NCI-H226 (cell line): ENCODE measurements around the gene BCL2.

ENCODE experiments used
- DNase-seq: peaks from one replicate; pipeline ENCODE4 v3.0.0-alpha.2; 2015

The BCL2 gene

DNA sequence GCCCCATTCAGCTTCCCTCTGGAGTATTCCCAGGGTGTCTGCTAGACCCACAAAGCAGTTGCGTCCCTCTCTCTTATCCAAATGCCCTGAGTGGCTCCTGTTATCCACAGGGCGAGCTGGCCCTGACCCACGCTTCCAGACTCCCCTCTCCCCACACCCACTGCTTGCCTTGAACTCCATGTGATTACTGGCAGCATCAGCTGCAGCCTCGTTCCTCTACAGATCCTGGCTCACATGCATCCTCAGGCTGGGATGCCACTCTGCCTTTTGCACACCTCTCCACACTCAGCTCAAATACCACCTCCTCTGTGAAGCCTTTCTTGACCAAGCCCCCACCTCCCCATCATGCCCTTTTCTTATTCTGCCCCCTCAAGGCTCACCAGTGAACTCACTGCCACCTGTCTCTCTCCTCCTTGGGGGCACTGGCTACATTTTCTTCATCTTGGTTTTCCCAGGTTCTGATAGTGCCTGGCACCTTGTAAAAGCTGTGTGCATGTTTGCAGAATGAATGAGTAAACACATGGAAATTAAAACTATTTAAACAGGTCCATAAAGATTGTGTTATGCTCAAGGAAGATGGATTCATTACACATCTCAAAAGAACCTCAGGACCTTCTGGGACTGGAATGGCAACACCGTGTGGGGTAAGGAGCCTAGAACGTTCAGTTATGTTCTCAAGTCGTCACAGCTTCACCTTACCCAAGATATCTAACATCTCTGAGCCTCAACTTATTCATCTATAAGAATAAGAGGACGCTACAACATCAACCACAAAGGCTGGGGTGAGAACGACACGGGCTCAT is 165.0 kb downstream of the BCL2 start:
- no peak for DNase-seq

DNA sequence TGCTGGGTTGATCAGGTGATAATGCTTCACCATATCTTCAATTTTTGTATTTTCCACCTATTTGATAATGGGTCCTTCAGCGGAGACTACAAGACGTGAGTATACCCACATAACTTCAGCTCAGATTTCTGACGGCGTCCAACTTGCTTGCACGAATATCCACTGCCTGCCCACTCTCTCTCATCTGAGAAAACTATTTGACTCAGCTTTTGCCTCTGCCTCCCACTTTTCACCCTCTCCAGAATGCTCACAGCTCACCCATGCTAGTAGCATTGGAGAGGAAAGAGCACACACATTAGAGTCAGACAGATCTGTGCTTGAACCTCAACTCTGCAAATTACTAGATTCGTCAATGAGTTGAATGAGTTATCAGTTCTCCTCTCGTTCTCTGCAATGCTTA is 166.8 kb downstream of the BCL2 start:
- no peak for DNase-seq

DNA sequence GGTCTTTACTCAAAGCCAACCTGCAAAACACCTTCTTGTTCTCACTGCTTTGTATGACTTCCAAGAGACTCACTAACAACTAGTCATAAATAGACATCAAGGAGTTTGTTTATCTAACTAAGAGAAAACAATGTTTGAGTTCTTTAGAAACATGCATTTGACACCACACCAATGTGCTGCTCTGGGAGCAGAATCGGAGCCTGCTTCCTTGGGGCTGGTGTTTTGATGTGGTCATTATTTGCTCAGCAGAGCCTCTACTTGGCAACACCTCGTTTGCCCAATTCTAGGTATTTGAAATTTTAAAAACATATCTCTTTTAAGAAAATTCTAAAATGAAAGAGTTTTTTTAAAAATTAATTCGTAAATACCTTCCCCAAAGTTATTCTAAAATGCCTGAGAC is 167.5 kb downstream of the BCL2 start:
- DNase-seq: no peak

DNA sequence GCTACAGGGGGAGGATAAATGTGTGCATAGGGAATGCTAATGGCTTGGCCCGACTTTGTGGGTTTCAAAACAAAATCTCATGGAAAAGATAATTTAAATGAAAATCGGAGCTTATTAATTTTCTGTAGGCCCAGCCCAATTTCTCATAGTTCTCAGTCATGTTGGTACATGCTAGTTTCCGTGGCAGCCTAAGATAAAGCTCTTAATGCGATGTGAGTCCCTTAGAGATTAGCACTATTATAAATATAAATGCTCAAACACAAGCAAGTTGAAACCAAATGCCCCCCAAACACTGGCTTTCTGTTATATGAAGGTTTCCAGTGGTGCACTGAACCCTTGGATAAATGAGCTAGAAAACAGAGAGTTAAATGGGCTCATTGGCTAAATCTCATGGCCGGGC is 168.0 kb downstream of the BCL2 start:
- no peak for DNase-seq

DNA sequence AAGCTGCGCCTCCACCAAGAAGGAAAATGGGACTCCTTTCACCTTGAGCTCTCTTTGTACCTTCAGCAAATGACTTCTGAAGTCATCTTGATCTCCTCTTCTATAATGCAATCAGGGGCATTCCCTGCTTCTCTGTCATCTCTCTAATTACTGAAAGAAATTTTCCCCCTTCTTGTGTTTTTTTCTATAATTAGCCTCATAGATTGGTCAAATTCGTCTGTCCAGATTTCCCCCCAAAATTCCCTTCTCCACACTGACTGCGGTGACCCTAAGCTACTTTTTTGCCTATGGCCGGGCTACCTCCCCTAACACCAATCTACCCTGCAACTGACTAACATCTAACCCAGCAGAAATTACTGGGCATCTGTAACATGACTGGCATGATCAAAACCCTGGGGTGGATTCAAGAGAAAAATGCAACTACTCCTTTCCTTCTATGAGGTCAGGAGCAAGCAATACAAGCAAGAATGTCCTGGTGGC is 168.6 kb downstream of the BCL2 start:
- no peak for DNase-seq

DNA sequence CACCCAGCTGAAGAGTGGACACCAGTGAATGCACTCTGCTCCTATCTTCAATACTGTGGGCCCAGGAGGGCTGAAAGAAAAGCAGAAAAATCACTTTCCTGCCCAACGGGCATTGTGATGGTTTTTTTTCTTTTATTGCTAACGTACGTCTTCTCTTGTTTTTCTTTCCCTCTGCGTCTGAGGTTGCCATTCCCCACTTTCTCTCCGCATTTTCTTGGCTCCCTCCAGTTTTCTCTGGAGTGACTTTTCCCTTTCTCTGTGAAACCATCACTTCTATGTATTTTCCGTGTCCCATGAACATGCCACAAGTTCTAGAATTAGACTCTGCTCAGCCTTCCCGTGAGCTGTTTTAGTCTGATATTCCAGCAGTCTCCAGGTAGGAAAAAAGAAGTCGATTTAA is 169.2 kb downstream of the BCL2 start:
- DNase-seq: no peak

DNA sequence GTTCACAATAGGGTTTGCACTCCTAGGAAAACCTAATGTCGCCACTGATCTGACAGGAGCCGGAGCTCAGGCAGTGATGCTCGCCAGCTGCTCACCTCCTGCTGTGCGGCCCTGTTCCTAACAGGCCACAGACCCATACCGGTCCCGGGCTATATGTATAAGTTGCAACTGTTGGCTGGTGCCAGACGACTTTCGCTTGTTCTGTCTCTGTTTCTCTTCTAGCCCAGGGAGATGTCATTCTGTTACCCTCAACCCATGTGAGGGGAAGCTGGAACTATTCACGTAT is 170.3 kb downstream of the BCL2 start:
- DNase-seq: no peak

DNA sequence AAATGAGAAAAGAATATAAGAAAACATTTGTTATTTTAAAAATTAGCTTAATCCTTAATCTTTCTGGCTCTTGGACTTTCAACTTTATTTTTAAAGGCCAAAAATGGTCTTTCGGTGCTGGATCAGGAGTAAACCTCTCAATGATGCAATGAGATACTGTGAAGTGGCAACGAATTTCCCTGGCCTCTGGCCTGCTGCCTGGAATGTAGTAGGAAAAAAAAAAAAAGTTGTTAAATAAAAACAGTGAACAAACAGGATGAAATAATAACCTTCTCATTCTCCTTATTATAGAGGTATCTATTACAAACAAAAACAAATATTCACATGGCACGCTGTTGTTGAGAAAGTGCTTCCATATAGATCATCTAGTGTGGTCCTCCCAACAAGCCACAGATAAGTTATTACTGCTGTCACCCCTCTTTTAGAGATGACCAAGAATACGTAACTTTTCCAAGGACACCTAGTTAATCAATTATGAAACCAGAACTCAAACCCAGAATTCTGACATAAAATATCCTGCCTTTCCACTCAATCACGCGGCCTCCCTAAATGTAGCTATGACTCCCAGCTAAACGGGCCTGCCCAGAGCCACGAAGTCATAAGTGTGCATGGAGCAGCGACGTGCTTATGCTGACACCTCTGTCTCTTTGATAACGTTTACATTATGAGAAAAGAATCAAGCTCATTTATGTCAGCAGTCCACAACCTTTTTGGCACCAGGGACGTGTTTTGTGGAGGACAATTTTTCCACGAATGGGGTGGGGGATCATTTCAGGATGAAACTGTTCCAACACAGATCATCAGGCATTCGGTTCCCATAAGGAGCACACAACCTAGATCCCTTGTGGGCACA is 170.9 kb downstream of the BCL2 start:
- no peak for DNase-seq

DNA sequence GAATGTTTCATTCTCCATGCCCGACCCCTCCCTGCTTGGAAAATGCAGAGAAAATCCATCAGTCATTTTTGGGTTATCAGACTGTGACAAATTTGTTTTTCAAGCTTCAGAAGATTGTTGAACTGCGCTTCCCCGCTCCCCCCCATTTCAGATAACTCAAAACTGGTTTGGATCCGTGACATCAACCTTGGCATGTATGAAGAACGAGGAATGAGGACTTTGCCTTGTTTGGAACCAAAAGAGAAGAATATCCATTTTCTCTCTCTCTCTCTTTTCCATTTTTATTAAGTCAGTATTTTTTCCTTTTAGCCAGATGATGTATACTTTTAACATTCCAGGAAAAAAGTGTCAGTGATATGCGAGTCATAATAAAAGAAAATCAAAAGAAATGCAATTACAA is 171.6 kb downstream of the BCL2 start:
- DNase-seq: no peak

DNA sequence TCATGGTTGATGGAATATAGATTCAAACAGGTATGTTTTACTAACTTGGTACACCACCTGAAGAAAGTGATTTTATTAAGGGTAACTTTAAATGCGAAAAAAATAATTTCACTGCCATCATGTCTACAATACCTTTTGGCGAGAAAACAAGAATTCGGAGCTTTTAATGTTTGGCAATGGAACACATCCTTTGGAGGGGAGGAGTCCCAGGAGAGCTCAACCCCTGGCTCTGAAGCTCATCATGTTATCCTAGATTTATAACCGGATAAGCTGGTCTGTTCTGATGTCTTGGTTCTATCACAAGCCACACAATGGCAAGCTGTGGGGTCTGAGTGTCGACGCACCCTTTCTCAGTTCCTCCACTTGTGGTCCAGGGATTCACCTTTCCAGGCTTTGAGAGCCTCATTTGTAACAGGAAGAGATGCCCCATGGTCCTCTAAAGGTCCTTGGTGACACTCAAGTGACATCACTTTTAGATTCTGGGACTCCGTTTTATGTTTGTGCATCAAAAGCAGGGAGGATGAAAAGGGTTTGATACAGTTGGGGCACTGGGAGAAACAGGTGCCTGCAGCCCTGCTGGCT is 172.7 kb downstream of the BCL2 start:
- DNase-seq: no peak

DNA sequence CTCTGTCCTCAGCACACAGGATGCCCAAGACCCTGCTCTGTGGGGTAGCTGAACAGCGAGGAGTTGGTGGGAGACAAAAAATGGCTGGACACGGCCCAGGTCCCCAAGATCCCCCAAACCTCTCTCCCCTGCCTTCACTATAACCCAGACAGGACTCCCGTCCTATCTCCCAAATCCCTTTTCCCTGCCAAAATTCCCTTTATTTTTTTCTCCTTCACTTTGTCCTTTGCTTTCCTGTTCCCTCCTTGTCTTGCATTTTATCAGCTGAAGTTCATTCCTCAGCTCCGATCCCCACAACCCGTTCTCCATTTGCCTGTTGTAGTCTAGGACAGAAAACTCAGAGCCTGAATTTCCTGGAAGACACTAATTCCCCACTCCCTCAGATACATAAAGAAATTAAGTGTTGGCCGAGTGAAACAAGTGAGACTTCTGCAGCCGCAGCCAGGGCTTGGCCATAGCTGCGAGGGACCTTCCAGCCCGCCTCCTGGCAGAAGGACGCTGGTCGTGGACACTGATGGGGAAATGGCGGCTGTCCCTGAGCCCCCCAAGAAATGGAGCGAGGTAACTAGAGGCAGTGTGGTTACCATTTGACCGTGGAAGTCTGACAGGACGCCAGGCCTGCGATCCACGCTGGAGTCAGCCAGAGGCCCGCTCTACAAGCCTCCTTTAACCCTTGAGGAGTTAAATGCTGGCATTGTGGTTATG is 173.6 kb downstream of the BCL2 start:
- DNase-seq: no peak

DNA sequence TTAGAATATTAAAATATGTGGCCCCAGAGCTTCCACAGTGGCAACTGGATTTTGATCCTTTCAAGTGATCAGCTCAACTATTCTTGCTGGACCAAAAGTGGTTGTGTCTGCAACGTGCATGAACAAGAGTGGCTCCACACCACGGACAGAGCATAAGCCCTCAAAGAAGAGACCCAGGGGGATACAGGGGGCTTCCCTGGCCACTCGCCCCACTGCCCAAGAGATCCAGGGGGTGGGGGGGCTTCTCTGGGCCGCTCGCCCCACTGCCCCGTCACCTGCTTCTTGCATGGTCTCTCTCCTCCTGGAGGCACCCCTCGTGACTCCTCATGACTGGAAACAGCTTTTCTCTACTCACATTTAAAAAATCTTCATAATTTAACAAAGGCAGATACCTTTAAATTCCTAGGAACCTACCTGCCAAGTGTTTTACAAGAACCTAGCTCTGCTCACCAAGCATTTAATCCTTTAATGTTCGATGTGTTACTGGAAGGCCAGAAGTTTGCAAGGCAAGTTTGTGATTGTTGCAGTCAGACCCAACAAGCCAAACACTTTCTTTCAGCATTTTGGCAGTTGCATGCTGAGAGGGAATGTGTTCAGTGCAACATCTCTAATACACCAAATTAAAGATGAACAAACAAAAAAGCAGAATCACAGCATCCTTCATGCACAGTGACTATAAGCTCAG is 174.3 kb downstream of the BCL2 start:
- no peak for DNase-seq

DNA sequence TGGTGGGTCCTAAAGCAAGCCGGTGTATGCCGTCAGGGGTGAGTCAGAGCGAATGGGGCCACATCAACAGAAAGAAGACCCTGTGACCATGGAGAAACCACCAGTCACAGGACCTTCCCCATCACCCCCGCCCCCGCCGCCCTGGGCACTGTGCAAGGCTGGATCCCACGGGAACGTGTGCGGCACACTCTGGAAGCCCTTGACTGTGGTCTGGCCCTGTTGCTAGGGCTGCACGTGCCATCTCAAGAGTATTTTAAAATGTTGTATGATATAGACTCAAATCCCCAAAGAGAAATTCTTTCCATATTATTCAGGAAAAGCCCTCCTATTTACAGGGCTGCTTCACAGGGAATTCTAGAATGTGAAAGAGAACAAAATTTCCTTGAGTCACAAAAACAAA is 174.8 kb downstream of the BCL2 start:
- no peak for DNase-seq

DNA sequence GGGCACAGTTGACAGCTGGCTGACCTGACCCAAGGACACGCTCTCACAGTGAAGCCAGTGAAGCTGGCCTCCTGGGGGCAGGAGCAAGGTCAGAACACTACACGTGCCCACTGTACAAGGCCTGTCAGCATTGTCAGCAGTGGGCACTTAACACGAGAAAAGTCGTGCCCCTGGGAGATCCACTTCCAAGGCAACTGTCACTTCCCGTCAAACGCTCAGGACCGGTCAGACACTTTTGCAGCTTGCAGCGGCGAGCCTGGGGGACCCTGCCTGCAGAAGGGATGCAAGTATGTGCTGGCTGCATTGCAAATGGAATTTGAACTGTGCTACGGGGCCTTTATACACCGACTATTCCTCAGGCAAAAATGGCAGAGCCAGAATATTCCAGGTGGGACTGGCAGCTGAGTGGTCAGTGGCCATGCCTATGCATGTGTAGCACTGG is 176.2 kb downstream of the BCL2 start:
- no peak for DNase-seq

DNA sequence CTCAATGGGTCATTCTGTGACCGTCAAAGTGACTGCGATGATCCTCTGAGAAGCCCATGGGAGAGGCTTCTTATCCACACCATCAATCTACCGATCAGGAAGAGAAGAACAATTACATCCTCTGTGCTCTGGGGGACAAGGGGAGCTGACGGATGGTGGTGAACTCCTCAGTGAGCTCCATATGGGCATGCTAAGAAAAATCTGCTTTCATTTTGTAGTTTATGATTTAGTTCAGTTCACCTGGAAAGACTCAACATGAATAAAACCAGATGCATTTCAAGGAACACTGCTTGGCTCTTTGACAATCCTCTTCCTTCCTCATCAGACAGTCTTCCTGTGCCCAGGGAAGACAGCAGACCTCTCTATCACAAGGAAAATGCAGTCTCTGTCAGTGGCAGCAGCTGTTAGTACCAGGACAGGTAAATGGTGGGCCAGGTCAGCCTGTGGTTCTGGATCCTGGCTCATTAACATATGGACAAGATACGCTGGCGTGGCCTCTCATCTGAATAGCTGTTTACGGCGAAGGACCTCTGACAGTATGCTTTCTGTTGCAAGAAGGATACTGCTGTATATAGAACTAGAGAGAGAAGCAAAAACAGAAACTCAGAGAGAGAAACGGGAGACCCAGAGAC is 176.9 kb downstream of the BCL2 start:
- DNase-seq: no peak

DNA sequence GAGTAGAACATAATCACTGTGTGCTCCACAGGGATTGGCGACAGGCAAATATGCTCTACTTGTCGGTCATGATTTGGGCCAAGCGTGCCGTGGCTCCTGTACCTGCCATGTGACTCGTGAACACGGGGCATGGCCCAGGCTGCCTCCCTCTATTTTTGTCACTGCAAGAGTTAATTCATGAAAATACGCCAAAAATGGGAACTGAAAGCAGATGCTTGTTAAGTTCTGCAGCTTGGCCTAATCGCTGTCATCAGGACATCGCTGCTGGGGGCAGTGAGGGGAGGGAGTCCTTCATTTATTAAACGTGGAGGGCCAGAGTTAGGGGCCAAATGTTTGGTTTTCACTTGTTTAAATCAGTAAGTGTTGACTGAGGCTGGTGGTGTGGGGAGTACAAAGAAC is 177.8 kb downstream of the BCL2 start:
- DNase-seq: no peak

DNA sequence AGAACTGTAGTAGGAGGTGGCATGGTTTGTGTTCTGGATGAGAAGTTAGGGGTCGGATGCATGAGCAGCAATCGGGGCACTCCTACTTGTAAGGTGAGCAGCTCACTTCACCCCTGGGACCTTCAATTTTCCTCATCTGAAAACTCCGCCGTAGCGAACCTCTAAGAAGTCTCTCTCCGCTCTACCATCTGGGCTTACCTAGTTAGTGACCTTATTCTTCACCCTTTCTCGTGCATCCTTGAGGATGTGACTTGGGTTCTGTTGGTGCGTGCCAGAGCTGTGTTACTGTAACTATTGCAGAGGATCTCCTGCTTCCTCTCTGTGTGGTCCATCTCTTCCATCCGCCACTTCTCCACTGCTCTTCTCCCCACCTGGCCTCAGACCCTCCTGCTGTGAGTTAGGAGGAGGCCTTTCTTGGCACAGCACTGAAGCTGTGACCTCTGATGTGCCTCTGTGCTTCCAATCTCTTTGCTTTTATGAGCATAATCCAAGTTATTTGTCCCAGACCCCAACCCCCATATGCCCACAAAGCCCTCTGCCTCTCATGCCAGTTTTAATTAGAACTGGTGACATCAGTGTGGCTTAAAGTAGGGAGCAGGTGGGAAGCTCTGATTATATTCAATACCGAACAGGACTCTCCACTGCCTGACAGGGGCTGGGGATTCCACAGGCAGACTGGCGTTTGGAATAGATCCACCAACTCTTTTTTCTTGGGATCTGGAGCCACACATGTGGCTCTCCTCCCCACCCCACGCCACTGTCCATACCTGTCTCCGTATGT is 178.4 kb downstream of the BCL2 start:
- DNase-seq: no peak

DNA sequence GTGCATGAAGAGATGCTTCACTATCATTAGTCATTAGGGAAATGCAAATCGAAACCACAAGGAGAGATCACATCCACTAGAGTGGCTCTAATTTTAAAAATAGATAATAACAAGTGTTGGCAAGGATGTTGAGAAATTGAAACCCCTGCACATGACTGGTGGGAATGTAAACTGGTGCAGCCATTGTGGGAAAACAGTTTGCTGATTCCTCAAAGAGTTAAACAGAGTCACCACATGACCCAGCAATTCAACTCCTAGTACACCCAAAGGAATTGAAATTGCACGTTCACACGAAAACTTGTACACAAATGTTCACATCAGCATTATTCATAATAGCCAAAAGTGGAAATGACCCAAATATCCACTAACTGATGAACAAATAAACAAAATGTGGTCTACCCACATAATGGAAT is 179.5 kb downstream of the BCL2 start:
- DNase-seq: no peak

DNA sequence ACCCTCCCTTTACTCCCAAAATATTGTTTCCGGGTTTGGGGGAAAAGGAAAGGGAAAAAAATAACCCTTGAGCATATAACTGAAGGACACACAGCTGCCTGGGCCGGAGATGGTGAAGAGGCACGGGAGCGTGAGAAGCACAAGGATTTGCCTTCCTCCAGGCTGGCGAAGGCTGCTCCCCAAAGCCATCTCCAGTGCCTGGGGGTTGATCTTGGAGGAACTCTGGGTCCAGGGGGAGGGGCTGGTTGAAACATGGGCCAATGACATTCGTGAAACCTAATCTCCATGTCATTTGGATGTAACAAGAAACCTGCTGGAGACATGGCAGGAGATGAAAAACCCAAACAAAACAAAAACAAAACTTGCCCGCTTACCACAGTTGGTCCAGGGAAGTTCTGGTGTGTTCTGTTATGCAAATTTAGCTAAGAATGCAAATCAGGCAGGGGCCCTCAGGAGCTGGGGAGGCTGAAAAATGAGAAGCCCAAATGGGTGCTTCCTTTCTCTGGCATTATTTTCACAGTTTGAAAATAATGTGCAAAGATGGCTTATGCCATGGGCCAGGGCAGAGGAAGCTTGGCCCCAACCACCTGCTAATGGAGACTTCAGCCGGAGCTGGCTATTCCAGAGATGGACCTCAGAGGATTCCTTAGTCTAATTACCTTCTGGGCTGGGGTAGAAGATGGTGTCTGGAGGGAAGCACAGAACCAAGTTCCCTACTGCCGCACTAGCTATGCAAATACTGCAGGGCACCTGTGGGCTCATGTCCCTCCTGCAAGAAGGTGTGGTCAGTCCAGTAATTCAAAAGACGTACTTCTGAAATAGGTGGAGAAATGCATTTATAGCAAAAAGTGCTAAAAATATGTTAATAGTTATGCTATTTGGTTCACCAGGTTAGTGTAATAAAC is 180.9 kb downstream of the BCL2 start:
- no peak for DNase-seq

DNA sequence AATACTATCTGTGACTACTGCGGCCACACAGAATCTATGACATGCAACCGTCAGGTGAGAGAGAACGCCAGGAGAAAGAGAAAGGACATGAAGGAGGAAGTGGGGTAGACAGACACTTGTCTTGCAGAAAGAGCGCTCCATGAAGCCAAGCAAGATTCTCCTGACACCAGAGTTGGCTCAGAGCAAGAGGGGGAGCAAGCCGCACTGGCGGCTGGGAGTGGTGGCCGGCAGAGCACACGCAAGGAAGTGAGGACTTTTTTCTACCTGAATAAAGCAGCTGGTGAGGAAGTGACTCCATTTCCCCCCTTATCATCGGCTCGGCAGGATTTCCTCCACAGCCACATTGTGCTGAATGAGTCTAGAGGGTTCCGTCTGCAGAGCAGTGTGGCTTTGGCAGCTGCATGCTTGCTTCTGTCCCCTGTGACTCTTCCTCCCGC is 181.6 kb downstream of the BCL2 start:
- DNase-seq: no peak
